ENCODE results near the gene GAMT.

GAMT gene

GRCh38 chr19:1377965-1378785 is 23.2 kb downstream of the GAMT start:
- Histone ChIP-seq H3K4me3 (ENCODE audit: control insufficient read depth in 1 of 7, extremely low read depth in 1 of 7, insufficient read depth in 4 of 7, low read depth in 2 of 7, low read length in 6 of 7) (no peak overlapping the region), H3K27ac (ENCODE audit: insufficient read depth in 1 of 2, low read depth in 1 of 2, low read length in 2 of 2, poor library complexity in 1 of 2, severe bottlenecking in 2 of 2) (no peak overlapping the region), H3K4me1 (ENCODE audit: control extremely low read depth in 1 of 4, control insufficient read depth in 4 of 4, insufficient read depth in 4 of 4, low read length in 3 of 4) (peaks cover 0 to 4% (median 1%) of the 10 kb centered on the region in 4 experiments), H3K36me3 (ENCODE audit: control insufficient read depth in 4 of 4, insufficient read depth in 4 of 4, low read length in 3 of 4) (peaks cover 7 to 35% (median 19%) of the 10 kb centered on the region in 4 experiments), H3K9me3 (ENCODE audit: control extremely low read depth in 1 of 5, control insufficient read depth in 4 of 5, insufficient read depth in 2 of 5, low read depth in 1 of 5, low read length in 4 of 5) (no peaks in the 10 kb centered on the region), H3K27me3 (replicated peaks in 2 of 5; ENCODE audit: control insufficient read depth in 4 of 5, insufficient read depth in 5 of 5, low read length in 4 of 5) (no peaks in the 10 kb centered on the region)
- ChIA-PET POLR2A (no interaction called here), CTCF (interaction anchor here (0.7 to 1.8 kb wide), 2 partner anchors 99 to 134 kb away, joined by 3 read pairs; no protein-coding TSS in a partner anchor)
- WGBS (ENCODE audit: insufficient coverage) = 96% methylated on average over 27 of the region's 33 CpGs
- DNase-seq = no peak

GRCh38 chr19:1377176-1377964 is 24.0 kb downstream of the GAMT start:
- Histone ChIP-seq H3K27me3 (replicated peaks in 2 of 5; ENCODE audit: control insufficient read depth in 4 of 5, insufficient read depth in 5 of 5, low read length in 4 of 5) (no peaks in the 10 kb centered on the region), H3K4me3 (ENCODE audit: control insufficient read depth in 1 of 7, extremely low read depth in 1 of 7, insufficient read depth in 4 of 7, low read depth in 2 of 7, low read length in 6 of 7) (no peak overlapping the region), H3K9me3 (ENCODE audit: control extremely low read depth in 1 of 5, control insufficient read depth in 4 of 5, insufficient read depth in 2 of 5, low read depth in 1 of 5, low read length in 4 of 5) (no peaks in the 10 kb centered on the region), H3K27ac (ENCODE audit: insufficient read depth in 1 of 2, low read depth in 1 of 2, low read length in 2 of 2, poor library complexity in 1 of 2, severe bottlenecking in 2 of 2) (no peak overlapping the region), H3K4me1 (ENCODE audit: control extremely low read depth in 1 of 4, control insufficient read depth in 4 of 4, insufficient read depth in 4 of 4, low read length in 3 of 4) (no peaks in the 10 kb centered on the region), H3K36me3 (ENCODE audit: control insufficient read depth in 4 of 4, insufficient read depth in 4 of 4, low read length in 3 of 4) (peaks cover 10 to 41% (median 23%) of the 10 kb centered on the region in 4 experiments)
- no peak for DNase-seq
- ChIA-PET CTCF (interaction anchor here (0.7 to 1.8 kb wide), 2 partner anchors 98 to 133 kb away, joined by 3 read pairs; no protein-coding TSS in a partner anchor), POLR2A (interaction anchor here (0.5 kb wide), 1 partner anchor 71 kb away, joined by 3 read pairs; no protein-coding TSS in a partner anchor)
- 98% methylated on average over 41 of the region's 43 CpGs for WGBS (ENCODE audit: insufficient coverage)

DNA sequence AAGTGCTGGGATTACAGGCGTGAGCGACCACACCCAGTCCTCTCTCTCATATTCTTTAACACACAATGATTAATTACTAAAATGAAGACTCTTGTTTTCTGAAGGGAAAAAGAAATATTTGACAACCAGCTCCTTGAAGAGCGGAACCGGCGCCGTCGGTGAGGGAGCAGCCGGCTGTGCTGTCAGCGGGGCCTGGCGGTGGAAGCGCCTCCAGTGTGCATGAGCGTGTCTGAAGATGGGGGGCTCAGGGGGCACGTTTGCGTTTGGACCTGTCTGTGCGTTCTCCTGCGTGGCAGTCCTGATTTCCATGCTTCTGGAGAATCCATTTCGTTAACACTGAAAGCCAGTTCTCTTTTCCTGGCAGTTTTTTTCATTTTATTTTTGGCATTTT is 24.9 kb downstream of the GAMT start:
- no peak overlapping the region for H3K4me3 ChIP-seq (ENCODE audit: control insufficient read depth in 1 of 7, extremely low read depth in 1 of 7, insufficient read depth in 4 of 7, low read depth in 2 of 7, low read length in 6 of 7)
- POLR2A ChIA-PET = no interaction called here
- no peak overlapping the region for H3K27ac ChIP-seq (ENCODE audit: insufficient read depth in 1 of 2, low read depth in 1 of 2, low read length in 2 of 2, poor library complexity in 1 of 2, severe bottlenecking in 2 of 2)
- CTCF ChIA-PET = interaction anchor here (1.8 kb wide), 1 partner anchor 97 kb away, joined by 3 read pairs; no protein-coding TSS in a partner anchor
- DNase-seq = no peak
- H3K27me3 ChIP-seq (replicated peaks in 2 of 5; ENCODE audit: control insufficient read depth in 4 of 5, insufficient read depth in 5 of 5, low read length in 4 of 5) = no peaks in the 10 kb centered on the region
- peaks cover 10 to 44% (median 25%) of the 10 kb centered on the region in 4 experiments for H3K36me3 ChIP-seq (ENCODE audit: control insufficient read depth in 4 of 4, insufficient read depth in 4 of 4, low read length in 3 of 4)
- WGBS (ENCODE audit: insufficient coverage) = 97% methylated on average over 15 of the region's 17 CpGs
- H3K4me1 ChIP-seq (ENCODE audit: control extremely low read depth in 1 of 4, control insufficient read depth in 4 of 4, insufficient read depth in 4 of 4, low read length in 3 of 4) = no peaks in the 10 kb centered on the region
- no peaks in the 10 kb centered on the region for H3K9me3 ChIP-seq (ENCODE audit: control extremely low read depth in 1 of 5, control insufficient read depth in 4 of 5, insufficient read depth in 2 of 5, low read depth in 1 of 5, low read length in 4 of 5)

GRCh38 chr19:1374250-1374577 is 27.1 kb downstream of the GAMT start:
- POLR2A ChIA-PET = no interaction called here
- H3K4me1 ChIP-seq (ENCODE audit: control extremely low read depth in 1 of 4, control insufficient read depth in 4 of 4, insufficient read depth in 4 of 4, low read length in 3 of 4) = no peaks in the 10 kb centered on the region
- H3K9me3 ChIP-seq (ENCODE audit: control extremely low read depth in 1 of 5, control insufficient read depth in 4 of 5, insufficient read depth in 2 of 5, low read depth in 1 of 5, low read length in 4 of 5) = no peaks in the 10 kb centered on the region
- no peaks in the 10 kb centered on the region for H3K27me3 ChIP-seq (replicated peaks in 2 of 5; ENCODE audit: control insufficient read depth in 4 of 5, insufficient read depth in 5 of 5, low read length in 4 of 5)
- CTCF ChIA-PET = interaction anchor here (0.7 to 6.5 kb wide), 3 partner anchors 58 to 130 kb away, joined by 3 to 60 read pairs (median 30); no protein-coding TSS in a partner anchor
- no peak overlapping the region for H3K4me3 ChIP-seq (ENCODE audit: control insufficient read depth in 1 of 7, extremely low read depth in 1 of 7, insufficient read depth in 4 of 7, low read depth in 2 of 7, low read length in 6 of 7)
- no peak overlapping the region for H3K27ac ChIP-seq (ENCODE audit: insufficient read depth in 1 of 2, low read depth in 1 of 2, low read length in 2 of 2, poor library complexity in 1 of 2, severe bottlenecking in 2 of 2)
- no peak for DNase-seq
- peaks cover 17 to 65% (median 40%) of the 10 kb centered on the region in 4 experiments for H3K36me3 ChIP-seq (ENCODE audit: control insufficient read depth in 4 of 4, insufficient read depth in 4 of 4, low read length in 3 of 4)
- WGBS (ENCODE audit: insufficient coverage) = 92% methylated on average over 8 of the region's 12 CpGs

- CTCF ChIA-PET = interaction anchor here (0.7 to 6.5 kb wide), 6 partner anchors 8 to 130 kb away, joined by 3 to 60 read pairs (median 25); no protein-coding TSS in a partner anchor
- Histone ChIP-seq H3K4me1 (ENCODE audit: control extremely low read depth in 1 of 4, control insufficient read depth in 4 of 4, insufficient read depth in 4 of 4, low read length in 3 of 4) (no peaks in the 10 kb centered on the region), H3K27ac (ENCODE audit: insufficient read depth in 1 of 2, low read depth in 1 of 2, low read length in 2 of 2, poor library complexity in 1 of 2, severe bottlenecking in 2 of 2) (no peak overlapping the region), H3K27me3 (replicated peaks in 2 of 5; ENCODE audit: control insufficient read depth in 4 of 5, insufficient read depth in 5 of 5, low read length in 4 of 5) (no peaks in the 10 kb centered on the region), H3K36me3 (ENCODE audit: control insufficient read depth in 4 of 4, insufficient read depth in 4 of 4, low read length in 3 of 4) (peaks cover 17 to 68% (median 41%) of the 10 kb centered on the region in 4 experiments), H3K4me3 (ENCODE audit: control insufficient read depth in 1 of 7, extremely low read depth in 1 of 7, insufficient read depth in 4 of 7, low read depth in 2 of 7, low read length in 6 of 7) (no peak overlapping the region), H3K9me3 (ENCODE audit: control extremely low read depth in 1 of 5, control insufficient read depth in 4 of 5, insufficient read depth in 2 of 5, low read depth in 1 of 5, low read length in 4 of 5) (no peaks in the 10 kb centered on the region)
- POLR2A ChIA-PET = no interaction called here
- no peak for DNase-seq
- WGBS (ENCODE audit: insufficient coverage) = 96% methylated on average over 17 of the region's 22 CpGs
Measured at GRCh38 chr19:1373534-1374249, 27.6 kb downstream of the GAMT start.

- Histone ChIP-seq H3K4me3 (ENCODE audit: control insufficient read depth in 1 of 7, extremely low read depth in 1 of 7, insufficient read depth in 4 of 7, low read depth in 2 of 7, low read length in 6 of 7) (no peak overlapping the region), H3K27me3 (replicated peaks in 2 of 5; ENCODE audit: control insufficient read depth in 4 of 5, insufficient read depth in 5 of 5, low read length in 4 of 5) (no peaks in the 10 kb centered on the region), H3K27ac (ENCODE audit: insufficient read depth in 1 of 2, low read depth in 1 of 2, low read length in 2 of 2, poor library complexity in 1 of 2, severe bottlenecking in 2 of 2) (no peak overlapping the region), H3K4me1 (ENCODE audit: control extremely low read depth in 1 of 4, control insufficient read depth in 4 of 4, insufficient read depth in 4 of 4, low read length in 3 of 4) (peaks cover 0 to 4% (median 1%) of the 10 kb centered on the region in 4 experiments), H3K9me3 (ENCODE audit: control extremely low read depth in 1 of 5, control insufficient read depth in 4 of 5, insufficient read depth in 2 of 5, low read depth in 1 of 5, low read length in 4 of 5) (no peaks in the 10 kb centered on the region), H3K36me3 (ENCODE audit: control insufficient read depth in 4 of 4, insufficient read depth in 4 of 4, low read length in 3 of 4) (peaks cover 17 to 64% (median 41%) of the 10 kb centered on the region in 4 experiments)
- ChIA-PET CTCF (interaction anchor here (0.6 to 6.5 kb wide), 12 partner anchors 9 to 129 kb away, joined by 3 to 60 read pairs (median 3); no protein-coding TSS in a partner anchor), POLR2A (interaction anchor here (0.7 kb wide), 1 partner anchor 30 kb away, joined by 5 read pairs; no protein-coding TSS in a partner anchor)
- DNase-seq = no peak
- WGBS (ENCODE audit: insufficient coverage) = 97% methylated on average over 18 of the region's 20 CpGs
Measured at GRCh38 chr19:1373042-1373533, 28.3 kb downstream of the GAMT start.

Data from common myeloid progenitor, CD34-positive (primary cell).